Measurements from ENCODE around the gene SYNE1.

DNA sequence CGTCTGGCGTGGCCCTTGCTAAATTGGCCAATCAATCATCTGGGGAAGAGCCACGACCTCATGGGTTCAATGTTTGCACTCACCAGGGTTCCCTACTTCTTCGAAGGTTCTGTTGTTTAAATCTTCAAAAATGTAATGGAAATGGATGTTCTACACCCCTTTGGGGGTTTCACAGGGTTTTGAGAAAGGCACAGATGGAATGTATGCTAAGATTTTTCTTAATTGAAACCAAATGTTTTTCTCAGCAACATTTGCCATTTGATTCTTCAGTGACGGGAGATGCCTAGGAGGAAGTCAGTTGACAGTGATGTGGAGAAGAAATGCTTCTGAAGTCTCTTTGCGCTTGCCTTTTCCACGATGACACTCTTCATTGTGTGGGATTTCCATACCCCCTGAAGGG, 517.3 kb downstream of the SYNE1 start:
- TF ChIP-seq, protein P1, sequence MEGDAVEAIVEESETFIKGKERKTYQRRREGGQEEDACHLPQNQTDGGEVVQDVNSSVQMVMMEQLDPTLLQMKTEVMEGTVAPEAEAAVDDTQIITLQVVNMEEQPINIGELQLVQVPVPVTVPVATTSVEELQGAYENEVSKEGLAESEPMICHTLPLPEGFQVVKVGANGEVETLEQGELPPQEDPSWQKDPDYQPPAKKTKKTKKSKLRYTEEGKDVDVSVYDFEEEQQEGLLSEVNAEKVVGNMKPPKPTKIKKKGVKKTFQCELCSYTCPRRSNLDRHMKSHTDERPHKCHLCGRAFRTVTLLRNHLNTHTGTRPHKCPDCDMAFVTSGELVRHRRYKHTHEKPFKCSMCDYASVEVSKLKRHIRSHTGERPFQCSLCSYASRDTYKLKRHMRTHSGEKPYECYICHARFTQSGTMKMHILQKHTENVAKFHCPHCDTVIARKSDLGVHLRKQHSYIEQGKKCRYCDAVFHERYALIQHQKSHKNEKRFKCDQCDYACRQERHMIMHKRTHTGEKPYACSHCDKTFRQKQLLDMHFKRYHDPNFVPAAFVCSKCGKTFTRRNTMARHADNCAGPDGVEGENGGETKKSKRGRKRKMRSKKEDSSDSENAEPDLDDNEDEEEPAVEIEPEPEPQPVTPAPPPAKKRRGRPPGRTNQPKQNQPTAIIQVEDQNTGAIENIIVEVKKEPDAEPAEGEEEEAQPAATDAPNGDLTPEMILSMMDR (conservative IDR thresholded peaks at IDR 0.05; ENCODE audit: low read length), result no peak
- TF ChIP-seq EZH2phosphoT487 (IDR thresholded peaks at IDR 0.05; ENCODE audit: borderline replicate concordance, low read depth, low read length), result no peak

Measured in OCI-LY7 (cell line).